Amniotic stem cell (primary cell): ENCODE measurements around the gene ALDH1A1.

Source experiments
- DNase-seq: peaks from one replicate; lab custom pipeline; 2025; lab: John Stamatoyannopoulos, UW

ALDH1A1 gene

GRCh38 chr9:72979405-72980100, 26.7 kb upstream of the ALDH1A1 start:
- DNase-seq = no peak

- no peak for DNase-seq
These were observed 25.9 kb upstream of the ALDH1A1 start for GRCh38 chr9:72978744-72979143.

GRCh38 chr9:72977670-72978069, 24.8 kb upstream of the ALDH1A1 start:
- DNase-seq = no peak

GRCh38 chr9:72974501-72974900, 21.6 kb upstream of the ALDH1A1 start:
- no peak for DNase-seq

GRCh38 chr9:72972636-72973035, 19.8 kb upstream of the ALDH1A1 start:
- DNase-seq = no peak

GRCh38 chr9:72971411-72971810, 18.6 kb upstream of the ALDH1A1 start:
- DNase-seq = no peak

- DNase-seq = no peak
These were observed 7.6 kb upstream of the ALDH1A1 start for GRCh38 chr9:72960446-72960845.

- DNase-seq = no peak
These were observed 5.8 kb upstream of the ALDH1A1 start for GRCh38 chr9:72958485-72959281.

- no peak for DNase-seq
These were observed 2.7 kb upstream of the ALDH1A1 start for GRCh38 chr9:72955571-72955970.

GRCh38 chr9:72955126-72955455, 2.2 kb upstream of the ALDH1A1 start:
- DNase-seq = no peak

GRCh38 chr9:72954431-72955125, 1.7 kb upstream of the ALDH1A1 start:
- no peak for DNase-seq

GRCh38 chr9:72952381-72952690, 517 bp downstream of the ALDH1A1 start:
- DNase-seq = no peak

- no peak for DNase-seq
These were observed 1.1 kb downstream of the ALDH1A1 start for GRCh38 chr9:72951520-72952380.

GRCh38 chr9:72950875-72951442, 1.9 kb downstream of the ALDH1A1 start:
- DNase-seq = no peak

GRCh38 chr9:72949918-72950325, 2.9 kb downstream of the ALDH1A1 start:
- no peak for DNase-seq

GRCh38 chr9:72949244-72949582, 3.6 kb downstream of the ALDH1A1 start:
- no peak for DNase-seq

- no peak for DNase-seq
These were observed 4.1 kb downstream of the ALDH1A1 start for GRCh38 chr9:72948575-72949243.

GRCh38 chr9:72947984-72948465, 4.8 kb downstream of the ALDH1A1 start:
- no peak for DNase-seq

GRCh38 chr9:72946821-72947220, 6.0 kb downstream of the ALDH1A1 start:
- DNase-seq = no peak

GRCh38 chr9:72946318-72946717, 6.5 kb downstream of the ALDH1A1 start:
- no peak for DNase-seq

- no peak for DNase-seq
These were observed 7.5 kb downstream of the ALDH1A1 start for GRCh38 chr9:72945391-72945790.
